ENCODE data around the gene ABHD17C. TPM values are rescaled to one million over a fixed set of nuclear protein-coding genes. Genes with fewer than 3 reads are reported as not detected.

ABHD17C gene
- total RNA-seq, 1 experiment from 2014 or later, result 6.9 TPM

GRCh38 chr15:80790236-80790635, 95.1 kb downstream of the ABHD17C start:
- DNase-seq (ENCODE audit: low read depth, low spot score), result no peak
- in situ Hi-C loops (cut with HindIII; ENCODE audit: low pct_unique_long_range_greater_than_20kb, low sequenced_read_pairs), result no loop called here

GRCh38 chr15:80791004-80791403, 95.9 kb downstream of the ABHD17C start:
- in situ Hi-C loops (cut with HindIII; ENCODE audit: low pct_unique_long_range_greater_than_20kb, low sequenced_read_pairs), result no loop called here
- no peak for DNase-seq (ENCODE audit: low read depth, low spot score)

GRCh38 chr15:80796407-80796806, 101.3 kb downstream of the ABHD17C start:
- in situ Hi-C loops (cut with HindIII; ENCODE audit: low pct_unique_long_range_greater_than_20kb, low sequenced_read_pairs), result no loop called here
- DNase-seq (ENCODE audit: low read depth, low spot score), result no peak

GRCh38 chr15:80798911-80799310, 103.8 kb downstream of the ABHD17C start:
- DNase-seq (ENCODE audit: low read depth, low spot score), result no peak
- in situ Hi-C loops (cut with HindIII; ENCODE audit: low pct_unique_long_range_greater_than_20kb, low sequenced_read_pairs), result no loop called here

GRCh38 chr15:80800067-80800466, 105.0 kb downstream of the ABHD17C start:
- DNase-seq (ENCODE audit: low read depth, low spot score), result no peak
- in situ Hi-C loops (cut with HindIII; ENCODE audit: low pct_unique_long_range_greater_than_20kb, low sequenced_read_pairs), result loop anchor here (10.0 kb wide), 1 partner anchor 65 kb away; no protein-coding TSS in a partner anchor

GRCh38 chr15:80801891-80802680, 107.0 kb downstream of the ABHD17C start:
- no peak for DNase-seq (ENCODE audit: low read depth, low spot score)
- in situ Hi-C loops (cut with HindIII; ENCODE audit: low pct_unique_long_range_greater_than_20kb, low sequenced_read_pairs), result loop anchor here (10.0 kb wide), 1 partner anchor 63 kb away; no protein-coding TSS in a partner anchor

GRCh38 chr15:80803580-80804525, 108.7 kb downstream of the ABHD17C start:
- DNase-seq (ENCODE audit: low read depth, low spot score), result peak; percentile 79
- in situ Hi-C loops (cut with HindIII; ENCODE audit: low pct_unique_long_range_greater_than_20kb, low sequenced_read_pairs), result loop anchor here (10.0 kb wide), 1 partner anchor 61 kb away; no protein-coding TSS in a partner anchor

- DNase-seq (ENCODE audit: low read depth, low spot score), result no peak
- in situ Hi-C loops (cut with HindIII; ENCODE audit: low pct_unique_long_range_greater_than_20kb, low sequenced_read_pairs), result loop anchor here (10.0 kb wide), 1 partner anchor 60 kb away; no protein-coding TSS in a partner anchor
Measured at GRCh38 chr15:80804970-80805495, 109.9 kb downstream of the ABHD17C start.

Small RNA genes lying within 50 kb of the gene (small RNA-seq; reads per million reads assigned to genes)
- 0 reads per million in 2 experiments for gene RNU6-380P

Other genes starting within 250 kb of the ABHD17C start
- 6.3 and 7.0 TPM in 2 replicates for gene CEMIP, start 84.1 kb downstream of the ABHD17C start, total RNA-seq (2014; rRNA removed; shearing (Covaris generic))

Data from SK-MEL-5 (cell line).